Inferior parietal cortex (tissue), 1 donor: ENCODE results near the gene EHD4.

Experiments used
- DNase-seq: peaks from one replicate; pipeline ENCODE4 v3.0.0-alpha.2; 2016; ENCODE audit errors: extremely low spot score

Gene EHD4

GRCh38 chr15:41881086-41881485 lies 91.3 kb downstream of the EHD4 start:
- DNase-seq: no peak

GRCh38 chr15:41880156-41880877 lies 92.0 kb downstream of the EHD4 start:
- no peak for DNase-seq

- no peak for DNase-seq
Observed at GRCh38 chr15:41879321-41879845, 93.0 kb downstream of the EHD4 start.

GRCh38 chr15:41878355-41878699 lies 94.0 kb downstream of the EHD4 start:
- no peak for DNase-seq

- DNase-seq: no peak
Observed at GRCh38 chr15:41877631-41878354, 94.6 kb downstream of the EHD4 start.

- DNase-seq: no peak
Observed at GRCh38 chr15:41876689-41877088, 95.7 kb downstream of the EHD4 start.

GRCh38 chr15:41876007-41876406 lies 96.3 kb downstream of the EHD4 start:
- DNase-seq: no peak

- no peak for DNase-seq
Observed at GRCh38 chr15:41874736-41875135, 97.6 kb downstream of the EHD4 start.

GRCh38 chr15:41873711-41874110 lies 98.6 kb downstream of the EHD4 start:
- no peak for DNase-seq

GRCh38 chr15:41872166-41872747 lies 100.1 kb downstream of the EHD4 start:
- DNase-seq: no peak

GRCh38 chr15:41871175-41871905 lies 101.0 kb downstream of the EHD4 start:
- DNase-seq: no peak

GRCh38 chr15:41870689-41871081 lies 101.7 kb downstream of the EHD4 start:
- DNase-seq: no peak

- DNase-seq: no peak
Observed at GRCh38 chr15:41869770-41870688, 102.3 kb downstream of the EHD4 start.

GRCh38 chr15:41868321-41868720 lies 104.0 kb downstream of the EHD4 start:
- DNase-seq: no peak

- DNase-seq: no peak
Observed at GRCh38 chr15:41866872-41867579, 105.3 kb downstream of the EHD4 start.

- DNase-seq: no peak
Observed at GRCh38 chr15:41866263-41866703, 106.1 kb downstream of the EHD4 start.

GRCh38 chr15:41865490-41866055 lies 106.8 kb downstream of the EHD4 start:
- DNase-seq: no peak

- no peak for DNase-seq
Observed at GRCh38 chr15:41862515-41863116, 109.7 kb downstream of the EHD4 start.

- no peak for DNase-seq
Observed at GRCh38 chr15:41861736-41862356, 110.5 kb downstream of the EHD4 start.
